SH-SY5Y (cell line): ENCODE measurements around the gene NDRG4.

Experiments
- GATA2 ChIP-seq: IDR thresholded peaks from 2 replicates; pipeline ENCODE4 v1.6.1; 2011; ENCODE audit warnings: mild to moderate bottlenecking, low read depth, low read length
- GATA3 ChIP-seq: IDR thresholded peaks from 2 replicates; pipeline ENCODE4 v1.6.1; 2011; ENCODE audit warnings: low read depth, mild to moderate bottlenecking, low read length, moderate library complexity

The NDRG4 gene, protein sequence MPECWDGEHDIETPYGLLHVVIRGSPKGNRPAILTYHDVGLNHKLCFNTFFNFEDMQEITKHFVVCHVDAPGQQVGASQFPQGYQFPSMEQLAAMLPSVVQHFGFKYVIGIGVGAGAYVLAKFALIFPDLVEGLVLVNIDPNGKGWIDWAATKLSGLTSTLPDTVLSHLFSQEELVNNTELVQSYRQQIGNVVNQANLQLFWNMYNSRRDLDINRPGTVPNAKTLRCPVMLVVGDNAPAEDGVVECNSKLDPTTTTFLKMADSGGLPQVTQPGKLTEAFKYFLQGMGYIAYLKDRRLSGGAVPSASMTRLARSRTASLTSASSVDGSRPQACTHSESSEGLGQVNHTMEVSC

DNA sequence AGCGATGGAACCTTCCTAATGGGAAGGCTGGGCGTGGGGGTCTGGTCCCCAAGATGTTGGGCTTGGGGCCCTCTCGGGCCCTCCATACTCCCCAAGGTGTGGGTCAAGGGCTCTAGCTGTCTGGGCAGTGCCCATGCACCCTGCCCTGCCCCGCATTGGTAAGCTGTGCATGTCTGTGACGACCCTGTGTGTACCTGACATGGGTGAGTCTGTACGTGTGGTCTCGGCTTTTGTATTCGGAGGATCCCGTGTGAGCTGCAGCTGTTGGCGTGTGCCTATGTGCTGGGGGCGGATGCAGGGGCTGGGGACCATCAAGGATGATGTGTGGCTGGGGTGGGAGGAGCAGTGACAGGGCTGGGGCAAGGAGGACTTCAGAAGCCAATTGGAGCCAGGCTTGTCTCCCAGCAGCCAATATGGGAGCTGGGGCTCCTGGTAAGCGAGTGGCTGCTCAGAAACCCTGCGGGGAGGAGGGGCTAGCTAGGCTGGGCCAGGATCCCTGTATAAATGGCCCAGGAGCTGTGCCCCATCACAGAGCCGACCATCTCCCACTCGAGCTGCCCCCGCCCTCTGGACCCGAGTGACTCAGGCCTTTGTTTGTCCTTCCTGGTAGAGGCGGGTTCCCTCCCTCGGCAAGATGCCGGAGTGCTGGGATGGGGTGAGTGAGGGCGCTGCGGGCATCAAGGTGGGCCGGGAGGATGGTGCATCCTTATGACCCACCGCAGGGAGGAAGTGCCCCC, at the start of gene NDRG4:
NDRG4 (plus strand) TSS at position 529 of the 737 bp plus-strand sequence; CDS start at position 635, 106 bp downstream.
- TF ChIP-seq GATA3 (no peak), GATA2 (no peak)

DNA sequence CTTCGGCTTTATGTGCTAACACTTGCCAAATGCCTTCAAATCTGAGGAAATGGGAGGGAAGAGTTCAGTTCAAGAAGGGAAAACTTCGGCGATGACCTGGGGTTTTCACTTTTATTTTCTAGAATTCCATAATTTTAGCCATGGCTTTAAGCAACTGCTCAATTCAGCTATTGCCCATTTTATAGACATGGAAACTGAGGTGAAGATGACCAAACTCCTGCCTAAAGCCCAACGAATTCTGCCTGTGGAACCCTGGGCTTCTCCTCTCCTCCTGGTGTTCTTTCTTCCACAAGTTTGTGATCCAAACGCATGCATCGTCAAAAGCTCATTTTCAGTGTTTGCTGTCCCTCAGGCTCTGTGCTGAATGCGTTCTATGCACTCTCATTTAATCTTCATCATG, 49.4 kb upstream of the NDRG4 start:
- no peak for TF ChIP-seq GATA2
- TF ChIP-seq GATA3: no peak

DNA sequence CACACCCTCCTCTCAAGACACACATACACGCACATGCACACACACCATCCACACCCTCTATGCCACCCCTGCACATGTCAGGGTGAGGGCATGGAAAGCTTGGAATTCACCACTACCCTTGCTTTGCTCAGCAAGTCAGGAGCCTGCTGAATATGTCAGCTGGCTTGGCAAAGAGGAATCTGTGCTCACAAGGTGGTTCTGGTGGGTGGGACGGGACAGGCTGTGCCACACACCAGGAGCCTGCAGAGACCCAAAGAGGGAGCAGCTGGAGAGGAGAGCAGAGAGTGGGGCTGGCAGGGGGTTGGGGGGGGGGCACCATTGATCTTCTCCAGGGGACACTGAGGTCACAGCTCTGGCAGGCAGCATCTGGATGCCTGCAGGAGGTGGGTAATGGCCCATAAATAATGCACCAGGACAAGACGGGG, 48.7 kb upstream of the NDRG4 start:
- TF ChIP-seq GATA2: no peak
- no peak for TF ChIP-seq GATA3

DNA sequence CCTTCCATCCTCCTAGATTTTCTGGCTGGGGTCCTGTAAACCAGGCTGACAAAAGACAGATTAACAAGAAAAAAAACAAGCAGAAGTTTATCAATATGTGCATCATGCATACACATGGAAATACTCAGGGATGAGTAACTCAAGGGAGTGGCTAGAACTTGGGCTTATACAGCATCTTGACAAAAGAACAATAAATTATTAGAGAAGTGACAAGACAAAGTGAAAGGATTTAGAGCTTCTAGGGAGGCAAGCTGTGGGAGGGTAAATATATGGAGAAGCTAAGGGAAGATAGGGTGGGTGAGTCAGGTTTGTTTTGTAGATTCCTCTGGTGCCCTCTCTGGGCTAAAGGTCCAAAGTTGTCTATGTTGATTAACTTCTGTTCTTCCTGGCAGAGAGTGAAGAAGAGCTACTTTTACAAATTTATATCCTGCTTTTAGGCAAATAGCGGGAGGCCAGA, 48.0 kb upstream of the NDRG4 start:
- TF ChIP-seq GATA2 (no peak), GATA3 (no peak)

DNA sequence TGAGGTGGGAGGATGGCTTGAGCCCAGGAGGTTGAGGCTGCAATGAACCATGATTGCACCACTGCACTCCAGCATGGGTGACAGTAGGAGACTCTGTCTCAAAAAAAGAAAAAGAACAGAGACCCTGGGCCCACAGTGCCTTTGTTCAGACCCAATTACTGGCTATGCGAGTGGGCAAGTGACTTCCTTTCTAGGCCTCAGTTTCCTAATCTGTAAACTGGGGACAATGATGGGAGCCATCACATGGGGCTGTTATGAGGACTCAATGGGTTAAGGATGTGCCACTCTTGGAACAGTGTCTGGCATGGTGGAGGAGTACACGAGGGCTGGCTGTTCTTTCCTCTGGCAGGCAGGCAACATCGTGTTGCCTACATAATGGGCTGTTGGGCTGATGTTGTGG, 47.3 kb upstream of the NDRG4 start:
- no peak for TF ChIP-seq GATA2
- no peak for TF ChIP-seq GATA3

DNA sequence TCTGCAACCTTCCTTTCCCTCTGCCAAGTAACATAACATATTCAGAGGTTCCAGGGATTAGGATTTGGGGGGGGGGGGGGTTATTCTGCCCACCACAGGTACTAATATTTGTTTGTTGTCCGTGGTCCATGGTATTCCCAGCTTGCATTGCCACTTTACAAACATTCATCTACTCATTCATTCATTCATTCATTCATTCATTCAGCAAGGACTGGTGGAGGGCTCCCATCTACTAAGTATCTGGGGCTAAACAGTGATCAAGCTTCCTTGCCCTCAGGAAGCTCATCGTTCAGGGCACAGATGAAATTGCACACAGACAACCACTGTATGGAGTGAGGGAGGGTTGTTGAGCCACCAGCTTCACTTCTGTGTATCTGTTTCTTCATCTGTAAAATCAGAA, 45.8 kb upstream of the NDRG4 start:
- TF ChIP-seq GATA3: no peak
- no peak for TF ChIP-seq GATA2

DNA sequence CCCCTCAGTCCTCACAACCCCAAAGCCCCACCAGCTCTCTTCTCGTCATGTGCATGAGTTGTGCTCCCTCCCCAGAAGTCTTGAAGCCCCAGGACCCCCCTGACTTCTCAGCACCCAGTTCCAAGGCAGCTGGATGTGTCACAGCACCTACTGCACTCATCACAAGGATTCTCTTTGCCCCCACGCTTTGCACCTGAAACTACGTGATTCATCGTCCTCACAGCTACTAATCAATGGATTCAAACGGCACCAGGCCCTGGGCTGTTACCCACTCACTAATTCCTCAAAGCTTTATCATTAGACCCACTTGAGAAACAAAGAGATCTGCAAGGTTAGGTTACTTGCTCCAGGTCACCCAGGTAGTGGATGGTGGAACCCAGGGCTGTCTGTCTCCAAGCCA, 45.1 kb upstream of the NDRG4 start:
- TF ChIP-seq GATA2: no peak
- TF ChIP-seq GATA3: no peak

DNA sequence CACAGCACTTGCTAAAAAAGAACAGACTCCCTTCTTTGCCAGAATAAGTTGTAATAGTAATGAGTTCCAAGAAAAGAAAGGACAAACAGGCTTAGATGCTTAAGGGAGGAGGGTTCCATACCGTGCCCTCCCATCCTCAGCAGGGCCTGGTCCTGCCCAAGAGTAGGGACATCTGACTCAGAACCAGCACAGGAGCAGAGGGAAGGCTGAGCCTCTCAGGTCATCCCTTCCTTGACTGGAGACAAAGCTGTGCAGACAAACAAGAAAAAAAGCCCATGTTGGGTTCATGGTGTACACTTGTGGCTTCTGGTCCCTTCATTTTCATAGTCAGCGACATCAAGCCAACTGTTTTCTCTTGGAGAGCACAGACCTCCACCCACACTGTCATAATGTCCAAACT, 44.2 kb upstream of the NDRG4 start:
- TF ChIP-seq GATA2: no peak
- no peak for TF ChIP-seq GATA3

DNA sequence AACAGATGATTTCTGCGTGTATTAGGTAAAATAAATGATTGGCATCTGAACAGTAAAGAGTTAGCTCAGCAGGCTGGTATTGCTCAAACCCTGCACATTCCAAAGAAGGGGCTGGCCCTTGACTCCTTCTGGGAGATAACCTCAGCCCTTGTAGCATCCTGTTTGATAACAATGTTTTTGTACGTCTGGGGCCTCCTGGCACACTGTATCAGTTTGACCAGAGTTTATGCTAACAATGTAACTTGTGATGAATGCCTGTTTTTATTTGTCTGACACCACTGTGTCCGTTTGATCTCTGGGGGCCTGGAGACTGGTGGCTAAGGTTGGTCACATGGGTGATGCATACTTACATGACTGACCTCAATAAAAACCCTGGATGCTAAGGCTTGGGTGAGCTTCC, 43.8 kb upstream of the NDRG4 start:
- TF ChIP-seq GATA2: no peak
- TF ChIP-seq GATA3: no peak

DNA sequence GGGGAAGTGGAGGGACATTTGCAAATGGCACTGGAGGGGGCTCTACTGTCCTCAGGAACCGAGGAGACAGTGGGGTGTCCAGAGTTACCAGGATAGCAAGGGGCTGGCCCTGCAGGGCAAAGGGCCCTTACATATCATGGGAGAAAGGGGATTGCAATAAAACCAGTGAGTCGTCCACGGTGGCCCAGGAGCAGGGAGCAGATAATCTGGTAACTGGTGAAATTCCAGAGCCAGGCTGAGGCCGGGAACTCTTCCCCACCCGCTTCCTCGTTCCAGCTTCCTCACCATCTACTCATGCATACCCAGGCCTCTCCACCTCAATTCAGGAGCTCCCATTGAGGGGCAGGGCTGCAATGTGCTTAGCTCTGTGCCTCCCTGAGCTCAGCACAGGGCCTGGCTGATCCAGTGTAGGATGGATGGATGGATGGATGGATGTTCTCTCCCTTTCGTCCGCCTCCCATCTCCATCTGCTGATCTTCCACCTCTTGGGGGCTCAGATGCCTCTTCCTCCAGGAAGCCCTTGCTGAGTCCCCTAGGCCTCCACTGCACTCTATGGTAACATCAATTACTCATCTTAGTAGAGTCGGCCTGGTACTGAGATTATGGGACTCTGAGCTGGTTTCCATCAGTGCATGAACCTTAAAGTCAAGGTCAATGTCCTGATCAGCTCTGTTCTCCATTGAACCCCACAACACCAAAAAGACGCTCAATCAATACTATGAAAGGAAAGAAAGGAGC, 41.2 kb upstream of the NDRG4 start:
- TF ChIP-seq GATA2: no peak
- no peak for TF ChIP-seq GATA3

DNA sequence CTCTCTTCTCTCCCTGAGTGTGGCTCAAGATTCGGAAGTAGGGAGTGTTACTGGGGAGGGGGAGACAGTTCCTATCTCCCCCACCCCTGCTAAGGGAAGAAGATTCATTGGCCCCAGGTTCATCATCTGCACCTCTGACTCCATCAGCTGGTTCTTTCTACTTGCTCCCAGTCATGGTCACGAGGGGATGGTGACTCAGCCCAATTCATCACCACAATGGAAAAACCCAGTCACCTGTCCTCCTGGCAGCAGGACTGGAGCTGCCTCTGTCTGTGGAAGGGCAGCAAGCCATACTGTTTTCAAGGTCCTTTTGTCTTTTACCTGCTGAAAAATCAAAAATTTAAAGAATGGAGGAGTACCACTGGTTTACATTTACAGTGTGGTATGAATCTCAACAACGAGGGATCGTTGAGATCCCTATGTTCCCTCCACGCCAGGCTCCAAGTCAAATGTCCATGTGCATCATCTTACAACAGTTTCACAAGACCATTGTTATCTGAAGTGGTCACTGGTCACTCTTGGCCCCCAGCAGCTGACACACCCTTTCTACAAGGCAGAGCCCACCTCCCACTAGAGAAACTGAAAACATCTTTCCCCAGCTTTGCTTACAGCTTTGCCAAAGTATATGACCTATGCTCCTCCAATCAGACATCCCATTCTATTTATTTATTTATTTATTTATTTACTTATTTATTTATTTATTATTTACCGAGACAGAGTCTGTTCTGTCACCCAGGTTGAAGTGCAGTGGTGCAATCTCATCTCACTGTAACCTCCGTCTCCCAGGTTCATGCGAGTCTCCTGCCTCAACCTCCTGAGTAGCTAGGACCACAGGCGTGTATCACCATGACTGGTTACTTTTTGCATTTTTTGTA, 40.4 kb upstream of the NDRG4 start:
- TF ChIP-seq GATA2 (no peak), GATA3 (no peak)

DNA sequence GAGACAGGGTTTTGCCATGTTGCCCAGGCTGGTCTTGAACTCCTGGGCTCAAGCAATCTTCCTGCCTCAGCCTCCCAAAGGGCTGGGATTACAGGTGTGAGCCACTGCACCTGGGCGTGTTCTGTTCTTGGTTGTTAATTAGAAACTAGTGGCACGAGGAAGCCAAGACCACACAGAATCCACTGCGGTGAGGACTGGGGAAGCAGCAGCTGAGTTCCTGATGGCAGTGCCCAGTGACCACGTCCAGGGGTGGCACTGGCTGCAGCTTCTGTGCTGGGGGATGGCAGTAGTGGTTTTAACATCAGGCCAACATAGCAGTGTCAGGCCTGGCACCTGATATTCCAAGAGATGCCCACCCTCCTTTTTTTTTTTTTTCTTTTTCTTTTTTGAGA, 39.7 kb upstream of the NDRG4 start:
- TF ChIP-seq GATA3 (no peak), GATA2 (no peak)

DNA sequence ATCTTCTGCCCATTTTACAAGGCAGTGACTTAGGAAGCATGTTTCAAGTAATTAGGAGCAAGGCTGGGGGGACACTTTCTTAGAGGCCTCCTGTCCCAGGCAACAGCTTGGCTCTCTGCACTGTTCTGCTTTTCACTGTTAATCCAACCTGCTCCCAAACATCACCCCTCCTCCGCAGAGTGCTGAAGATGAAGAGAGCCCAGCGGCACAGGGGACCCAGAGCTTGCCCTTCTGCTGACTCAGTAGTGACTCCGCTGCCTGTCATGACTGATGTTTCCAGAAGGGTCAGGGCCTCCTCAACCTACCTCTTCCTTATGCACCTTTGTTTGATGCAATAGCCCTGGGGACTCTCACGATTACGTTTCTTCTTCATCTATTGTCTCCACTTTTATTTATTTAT, 38.9 kb upstream of the NDRG4 start:
- TF ChIP-seq GATA3: no peak
- no peak for TF ChIP-seq GATA2
